ENCODE measurements around the gene OXNAD1.

OXNAD1 gene

DNA sequence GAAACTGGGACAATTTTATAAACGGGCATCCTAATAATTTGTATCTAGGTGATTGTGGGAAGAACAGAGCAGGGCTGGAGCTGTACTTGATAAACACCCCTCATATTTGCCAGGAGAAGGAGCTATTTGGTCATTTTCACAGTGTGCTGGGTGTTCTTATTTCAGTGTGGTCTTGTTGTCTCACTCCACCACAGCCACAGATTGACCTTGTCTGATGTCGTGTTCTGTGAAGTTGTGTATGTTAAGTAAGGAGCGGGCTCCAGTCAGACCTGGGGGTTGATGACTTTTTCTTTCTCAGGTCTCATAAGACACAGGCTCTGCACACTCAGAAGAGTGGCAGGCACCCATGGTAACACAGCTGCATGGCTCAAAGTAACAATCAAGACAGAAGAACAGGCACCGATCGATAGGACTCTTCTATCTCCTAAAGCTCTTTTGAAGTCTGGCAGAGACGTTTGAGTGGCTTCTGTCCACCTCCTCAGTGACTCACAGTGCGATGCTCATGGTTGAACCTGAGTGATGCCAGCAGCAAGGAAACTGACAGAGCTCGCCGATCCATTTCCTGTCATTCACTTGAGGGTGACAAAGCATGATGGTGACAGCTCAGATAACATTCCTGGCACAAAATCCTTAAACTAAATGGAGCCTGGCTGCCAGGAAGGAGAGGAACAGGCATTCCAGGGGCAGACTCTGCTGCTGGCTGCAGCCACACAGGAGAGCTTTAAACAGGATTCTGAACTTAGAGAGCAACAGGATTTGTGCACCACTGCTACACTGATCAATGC, 21.1 kb upstream of the OXNAD1 start:
- TF ChIP-seq EZH2phosphoT487 (IDR thresholded peaks at IDR 0.05; ENCODE audit: low read length) (no peak), EZH2 (optimal IDR thresholded peaks at IDR 0.05; ENCODE audit: low read depth, low read length) (no peak)
- TF ChIP-seq, protein P1, sequence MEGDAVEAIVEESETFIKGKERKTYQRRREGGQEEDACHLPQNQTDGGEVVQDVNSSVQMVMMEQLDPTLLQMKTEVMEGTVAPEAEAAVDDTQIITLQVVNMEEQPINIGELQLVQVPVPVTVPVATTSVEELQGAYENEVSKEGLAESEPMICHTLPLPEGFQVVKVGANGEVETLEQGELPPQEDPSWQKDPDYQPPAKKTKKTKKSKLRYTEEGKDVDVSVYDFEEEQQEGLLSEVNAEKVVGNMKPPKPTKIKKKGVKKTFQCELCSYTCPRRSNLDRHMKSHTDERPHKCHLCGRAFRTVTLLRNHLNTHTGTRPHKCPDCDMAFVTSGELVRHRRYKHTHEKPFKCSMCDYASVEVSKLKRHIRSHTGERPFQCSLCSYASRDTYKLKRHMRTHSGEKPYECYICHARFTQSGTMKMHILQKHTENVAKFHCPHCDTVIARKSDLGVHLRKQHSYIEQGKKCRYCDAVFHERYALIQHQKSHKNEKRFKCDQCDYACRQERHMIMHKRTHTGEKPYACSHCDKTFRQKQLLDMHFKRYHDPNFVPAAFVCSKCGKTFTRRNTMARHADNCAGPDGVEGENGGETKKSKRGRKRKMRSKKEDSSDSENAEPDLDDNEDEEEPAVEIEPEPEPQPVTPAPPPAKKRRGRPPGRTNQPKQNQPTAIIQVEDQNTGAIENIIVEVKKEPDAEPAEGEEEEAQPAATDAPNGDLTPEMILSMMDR (IDR thresholded peaks at IDR 0.05; ENCODE audit: low read length), result no peak
- no peaks in the 10 kb centered on the region for H3K36me3 ChIP-seq (replicated peaks; ENCODE audit: insufficient read depth, low read length)
- H2AFZ ChIP-seq (ENCODE audit: low read length), result no peak overlapping the region
- H3K79me2 ChIP-seq (ENCODE audit: low read length), result no peaks in the 10 kb centered on the region
- no peaks in the 10 kb centered on the region for H3K4me1 ChIP-seq (ENCODE audit: low read length)
- no peak overlapping the region for H3K27ac ChIP-seq (ENCODE audit: low read length)
- H3K4me2 ChIP-seq (ENCODE audit: low read depth, low read length), result no peak overlapping the region
- H3K9me3 ChIP-seq (replicated peaks; ENCODE audit: insufficient read depth, low read length), result no peaks in the 10 kb centered on the region
- H3K9ac ChIP-seq (ENCODE audit: low read length), result no peak overlapping the region
- H3K9me2 ChIP-seq (replicated peaks; ENCODE audit: insufficient read depth, low read length), result no peaks in the 10 kb centered on the region
- H4K20me1 ChIP-seq (ENCODE audit: insufficient read depth, low read length), result no peaks in the 10 kb centered on the region
- H3F3A ChIP-seq (ENCODE audit: insufficient read depth, low read length), result no peaks in the 10 kb centered on the region
- H3K4me3 ChIP-seq (ENCODE audit: low read length), result no peak overlapping the region
- H3K27me3 ChIP-seq (replicated peaks; ENCODE audit: insufficient read depth, low read length), result no peaks in the 10 kb centered on the region
- DNase-seq, result no peak

DNA sequence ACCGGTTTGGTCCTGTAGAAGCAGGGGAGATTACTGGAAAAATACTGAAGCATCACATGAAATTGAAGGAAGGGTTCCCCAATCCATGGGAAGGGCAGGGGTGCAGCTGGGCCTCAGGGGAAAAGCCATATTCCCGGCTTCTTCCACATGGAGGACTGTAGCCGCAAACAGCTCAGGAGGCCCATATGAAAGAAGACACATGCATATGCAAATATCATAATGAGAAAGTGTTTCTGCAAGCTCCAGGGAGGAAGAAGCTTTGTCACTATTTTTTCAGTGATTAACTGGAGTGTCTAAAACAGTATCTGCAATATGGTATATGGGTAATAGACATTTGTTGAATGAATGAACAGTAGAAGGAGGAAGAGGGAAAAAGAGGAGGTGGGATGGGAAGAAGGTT, 19.4 kb upstream of the OXNAD1 start:
- Histone ChIP-seq H3K9me2 (replicated peaks; ENCODE audit: insufficient read depth, low read length) (no peaks in the 10 kb centered on the region), H3K9ac (ENCODE audit: low read length) (no peak overlapping the region), H3K4me1 (ENCODE audit: low read length) (no peaks in the 10 kb centered on the region), H3K27ac (ENCODE audit: low read length) (no peak overlapping the region), H3K79me2 (ENCODE audit: low read length) (no peaks in the 10 kb centered on the region), H3K4me2 (ENCODE audit: low read depth, low read length) (no peak overlapping the region), H3K36me3 (replicated peaks; ENCODE audit: insufficient read depth, low read length) (no peaks in the 10 kb centered on the region), H3K4me3 (ENCODE audit: low read length) (no peak overlapping the region), H2AFZ (ENCODE audit: low read length) (no peak overlapping the region), H3K9me3 (replicated peaks; ENCODE audit: insufficient read depth, low read length) (no peaks in the 10 kb centered on the region), H3F3A (ENCODE audit: insufficient read depth, low read length) (no peaks in the 10 kb centered on the region), H4K20me1 (ENCODE audit: insufficient read depth, low read length) (no peaks in the 10 kb centered on the region), H3K27me3 (replicated peaks; ENCODE audit: insufficient read depth, low read length) (no peaks in the 10 kb centered on the region)
- TF ChIP-seq EZH2phosphoT487 (IDR thresholded peaks at IDR 0.05; ENCODE audit: low read length) (no peak), EZH2 (optimal IDR thresholded peaks at IDR 0.05; ENCODE audit: low read depth, low read length) (no peak)
- TF ChIP-seq, protein P1 (IDR thresholded peaks at IDR 0.05; ENCODE audit: low read length), result no peak
- DNase-seq, result no peak

DNA sequence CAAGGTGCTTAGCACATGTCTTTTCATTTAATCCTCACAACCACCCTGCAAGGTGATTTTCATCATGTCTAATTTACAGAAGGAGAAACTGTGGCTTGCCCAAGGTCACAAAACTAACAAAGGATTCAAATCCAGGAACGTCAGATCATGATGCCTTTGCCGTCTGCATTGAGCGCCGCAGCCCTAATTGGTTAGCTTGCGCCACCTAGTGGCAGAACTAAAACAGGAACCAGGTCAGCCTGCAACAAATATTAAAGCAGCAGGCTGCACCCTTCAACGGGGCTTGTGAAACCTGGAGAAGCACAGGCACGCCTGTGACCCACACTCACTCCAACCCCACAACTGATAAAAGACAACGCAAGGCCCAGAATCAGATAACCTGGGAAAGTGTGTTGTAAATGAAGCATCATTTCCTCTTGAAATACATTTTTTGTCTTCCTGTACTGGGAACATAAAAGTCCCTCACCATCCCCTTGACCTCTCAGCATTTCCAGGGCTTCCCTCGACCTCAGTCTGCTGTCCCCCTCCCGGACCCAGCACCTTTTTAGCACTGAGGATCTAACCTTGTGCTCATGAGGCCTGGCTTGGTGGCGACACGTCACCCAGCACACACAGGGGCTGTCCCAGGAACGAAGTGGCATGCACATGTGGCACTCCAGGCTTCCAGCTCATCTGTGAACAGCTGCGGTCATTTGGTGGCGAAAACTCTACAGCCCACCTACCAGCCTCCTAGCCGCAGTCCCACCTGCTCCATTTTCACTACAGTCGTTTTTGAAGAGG, 17.5 kb upstream of the OXNAD1 start:
- Histone ChIP-seq H3K4me3 (ENCODE audit: low read length) (no peak overlapping the region), H3K27me3 (replicated peaks; ENCODE audit: insufficient read depth, low read length) (no peaks in the 10 kb centered on the region), H3K9me2 (replicated peaks; ENCODE audit: insufficient read depth, low read length) (no peaks in the 10 kb centered on the region), H3K9me3 (replicated peaks; ENCODE audit: insufficient read depth, low read length) (no peaks in the 10 kb centered on the region), H3K4me2 (ENCODE audit: low read depth, low read length) (peak overlapping the region; percentile 15; the same call in 1 of the 2 replicates), H3F3A (ENCODE audit: insufficient read depth, low read length) (no peaks in the 10 kb centered on the region), H2AFZ (ENCODE audit: low read length) (peak overlapping the region; percentile 61), H3K9ac (ENCODE audit: low read length) (no peak overlapping the region), H3K4me1 (ENCODE audit: low read length) (no peaks in the 10 kb centered on the region), H4K20me1 (ENCODE audit: insufficient read depth, low read length) (no peaks in the 10 kb centered on the region), H3K27ac (ENCODE audit: low read length) (no peak overlapping the region), H3K79me2 (ENCODE audit: low read length) (no peaks in the 10 kb centered on the region), H3K36me3 (replicated peaks; ENCODE audit: insufficient read depth, low read length) (no peaks in the 10 kb centered on the region)
- peak; percentile 80 for DNase-seq
- TF ChIP-seq EZH2phosphoT487 (IDR thresholded peaks at IDR 0.05; ENCODE audit: low read length), result no peak
- TF ChIP-seq, protein P1 (IDR thresholded peaks at IDR 0.05; ENCODE audit: low read length), result peak; percentile 96

Measured in MM.1S (cell line).